Pancreas (tissue), 10 donors: ENCODE data around the gene WAC. TPM values are rescaled to one million over a fixed set of nuclear protein-coding genes. Genes with fewer than 3 reads are reported as not detected.
A peak's percentile ranks its signal among the peaks of the same experiment; 100 is the strongest.

Experiments used
- ATAC-seq, 4 donors: fragments of 200-7000 bp; cut with Tn5 transposase; one replicate each; pipeline versions ENCODE4 v1.8.0 to v1.9.1; 2020; ENCODE audit warnings: mild to moderate bottlenecking in 4 of 4, moderate library complexity in 4 of 4
- DNase-seq, 6 donors: peaks; one replicate each; pipeline ENCODE4 v3.0.0-alpha.2; 2020
- FAIRE-seq: peaks from 2 replicates; lab custom pipeline; 2012; peaks lifted over from hg19 to GRCh38; lab: Jason Lieb, UNC
- H3K27ac ChIP-seq, 4 donors: fragments of 200-600 bp; sonication (generic); 1 replicate in 3 of 4; 2 replicates in 1 of 4; pipeline versions ENCODE4 v1.5.0 to v1.8.0; 2020
- H3K27me3 ChIP-seq, 4 donors: fragments of 200-600 bp; one replicate each; pipeline ENCODE4 v1.8.0; 2021
- H3K36me3 ChIP-seq, 3 donors: fragments of 200-600 bp; sonication (generic) in 1 of 3; one replicate each; pipeline versions ENCODE4 v1.5.0 to v1.8.0; 2020 to 2021
- H3K4me1 ChIP-seq, 3 donors: fragments of 200-600 bp; one replicate each; pipeline ENCODE4 v1.8.0; 2021
- H3K4me3 ChIP-seq, 4 donors: fragments of 200-600 bp; sonication (generic) in 2 of 4; one replicate each; pipeline versions ENCODE4 v1.5.0 to v1.8.0; 2020 to 2021
- H3K9me3 ChIP-seq, 4 donors: fragments of 200-600 bp; one replicate each; pipeline ENCODE4 v1.8.0; 2021
- CTCF ChIP-seq, 4 donors: fragments of 200-600 bp; sonication (generic) in 3 of 4; IDR thresholded peaks; one replicate each; pipeline versions ENCODE4 v1.5.0 to v1.8.0; 2021; ENCODE audit warnings: antibody characterized with exemption in 4 of 4
- WGBS, 2 donors: extraction: QIAGEN DNeasy Blood & Tissue Kit; methylation state at CpG; one replicate each; pipeline ENCODE4 v1.1.7; 2013; 5-methylcytosine and 5-hydroxymethylcytosine counted together
- intact Hi-C, 3 donors: fragments of 100-400 bp; cut with DNase I; formaldehyde crosslinking; loops; one replicate each; pipeline versions ENCODE4 v1.11.1 to v1.14.2; 2022
- polyA plus RNA-seq, 2 donors: library from polyadenylated mRNA; stranded (reverse); fragments of 200-250 nt; gene quantifications; one replicate each; pipeline ENCODE4 v1.2.3, GENCODE V29; 2013
- total RNA-seq, 6 donors: library from RNA; stranded (reverse); fragmentation: NEBNext Ultra II Directional in 4 of 6; extraction: Animal tissue kit (Norgen Biotek cat#: 25700) in 4 of 6; gene quantifications; one replicate each; pipeline versions ENCODE4 v1.2.1 to v1.2.4, GENCODE V29; 2021 to 2023
- donor health status: healthy with polysubstance abuse.
- donor health status: DM: no; HTN: no; CAD: no; lungs with moderate emphysema.
- donor health status: DM: no; HTN: no; CAD: no.
- donor health status: control.
- donor health status: control.
- donor health status: Bipolar disorder and iron deficiency.
- donor health status: DM: yes; HTN: yes; CAD: no.
- donor health status: DM: no; HTN: no; CAD: no.
- donor health status: DM: no; HTN: no; CAD: no.
- donor health status: DM: yes; HTN: yes; CAD: no.

WAC gene
- total and polyA plus RNA-seq, 8 donors, result 17.4 to 70.5 (median 43.6) TPM

DNA sequence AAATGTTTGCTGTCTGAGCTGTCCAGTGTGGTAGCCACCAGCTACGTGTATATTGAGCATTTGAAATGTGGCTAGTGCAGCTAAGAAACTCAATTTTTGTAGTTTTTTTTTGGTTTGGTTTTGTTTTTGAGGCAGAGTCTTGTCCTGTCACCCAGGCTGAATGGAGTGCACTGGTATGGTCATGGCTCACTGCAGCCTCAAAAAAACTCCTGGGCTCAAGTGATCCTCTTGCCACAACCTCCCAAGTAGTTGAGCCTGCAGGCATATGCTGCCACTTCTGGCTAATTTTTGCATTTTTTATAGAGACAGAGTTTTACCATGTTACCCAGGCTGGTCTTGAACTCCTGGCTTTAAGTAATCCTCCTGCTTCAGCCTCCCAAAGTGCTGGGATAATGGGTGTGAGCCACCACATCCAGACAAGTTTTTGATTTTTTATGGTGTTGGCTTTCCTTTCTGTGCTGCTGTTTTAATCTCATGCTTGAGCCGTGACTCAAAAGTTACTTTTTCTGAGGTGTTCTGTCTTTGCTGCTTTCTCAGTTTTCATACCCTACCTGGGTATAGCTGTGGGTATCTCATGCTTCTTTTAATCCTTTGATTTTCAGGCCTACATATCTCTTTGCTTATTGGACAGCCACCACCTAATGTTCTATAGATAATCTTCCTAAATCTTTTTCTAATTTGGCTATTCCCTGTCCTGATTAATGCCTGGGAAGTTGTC, 16.0 kb downstream of the WAC start:
- Histone ChIP-seq H3K9me3 (no peaks in the 10 kb centered on the region), H3K36me3 (no peaks in the 10 kb centered on the region), H3K27me3 (no peaks in the 10 kb centered on the region), H3K4me1 (peaks cover 24 to 40% (median 29%) of the 10 kb centered on the region in 3 donors), H3K4me3 (no peak overlapping the region), H3K27ac (no peak overlapping the region)
- DNase-seq (no peak), ATAC-seq (no peak), FAIRE-seq (no peak)
- TF ChIP-seq CTCF (IDR thresholded peaks at IDR 0.05), result no peak
- intact Hi-C loops, result loop anchor here in 1 of 3 donors (10.0 kb wide), 1 partner anchor 46 kb away; no protein-coding TSS in a partner anchor
- 88 to 89% methylated on average over 2 of the region's 2 CpGs for WGBS, 2 donors

GRCh38 chr10:28551086-28551485, 18.2 kb downstream of the WAC start:
- Histone ChIP-seq H3K27me3 (no peaks in the 10 kb centered on the region), H3K4me3 (no peak overlapping the region), H3K36me3 (no peaks in the 10 kb centered on the region), H3K4me1 (peaks cover 24 to 45% (median 36%) of the 10 kb centered on the region in 3 donors), H3K27ac (no peak overlapping the region), H3K9me3 (no peaks in the 10 kb centered on the region)
- intact Hi-C loops, result no loop called here
- 57 to 61% methylated on average over 3 of the region's 3 CpGs for WGBS, 2 donors
- FAIRE-seq (no peak), DNase-seq (no peak), ATAC-seq (no peak)
- no peak for TF ChIP-seq CTCF (IDR thresholded peaks at IDR 0.05)

DNA sequence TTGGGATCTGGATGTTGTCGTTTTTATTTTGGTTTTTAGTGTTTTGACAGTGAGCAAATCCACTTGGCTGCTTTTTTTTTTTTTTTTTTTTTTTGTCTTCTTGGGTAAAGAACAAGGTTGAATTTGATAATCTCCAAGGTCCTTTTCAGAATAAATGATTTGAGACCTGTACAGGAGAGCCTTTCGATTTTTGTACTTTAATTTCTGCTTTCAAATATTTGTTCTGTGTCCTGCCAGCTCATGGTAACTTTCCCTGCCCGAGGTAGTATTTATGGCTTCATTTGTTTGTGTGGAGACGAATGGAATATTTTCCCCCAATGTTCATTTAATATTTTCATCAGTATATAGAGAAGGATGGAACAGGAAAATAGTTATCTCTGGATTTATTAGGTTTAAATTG, 19.9 kb downstream of the WAC start:
- no peaks in the 10 kb centered on the region for H3K9me3 ChIP-seq
- H3K27me3 ChIP-seq, result no peaks in the 10 kb centered on the region
- H3K36me3 ChIP-seq, result no peaks in the 10 kb centered on the region
- DNase-seq (no peak), ATAC-seq (peak in 2 of 4 donors; percentile 48 to 53), FAIRE-seq (no peak)
- H3K4me1 ChIP-seq, result peaks cover 24 to 47% (median 40%) of the 10 kb centered on the region in 3 donors
- intact Hi-C loops, result no loop called here
- WGBS, 2 donors, result 12 to 16% methylated on average over 4 of the region's 4 CpGs
- no peak overlapping the region for H3K4me3 ChIP-seq
- H3K27ac ChIP-seq, result no peak overlapping the region
- TF ChIP-seq CTCF (IDR thresholded peaks at IDR 0.05), result no peak

- no peaks in the 10 kb centered on the region for H3K9me3 ChIP-seq
- no peak for FAIRE-seq
- peaks cover 26 to 56% (median 49%) of the 10 kb centered on the region in 3 donors for H3K4me1 ChIP-seq
- H3K36me3 ChIP-seq, result no peaks in the 10 kb centered on the region
- H3K27ac ChIP-seq, result no peak overlapping the region
- 96 to 98% methylated on average over 6 of the region's 6 CpGs for WGBS, 2 donors
- ATAC-seq, result no peak
- intact Hi-C loops, result no loop called here
- DNase-seq, result no peak
- no peak overlapping the region for H3K4me3 ChIP-seq
- no peak for TF ChIP-seq CTCF (IDR thresholded peaks at IDR 0.05)
- no peaks in the 10 kb centered on the region for H3K27me3 ChIP-seq
Measured at GRCh38 chr10:28554009-28554408, 21.1 kb downstream of the WAC start.

GRCh38 chr10:28554952-28555351, 22.0 kb downstream of the WAC start:
- no peaks in the 10 kb centered on the region for H3K27me3 ChIP-seq
- DNase-seq (no peak), FAIRE-seq (no peak), ATAC-seq (no peak)
- no peaks in the 10 kb centered on the region for H3K9me3 ChIP-seq
- H3K27ac ChIP-seq, result no peak overlapping the region
- TF ChIP-seq CTCF (IDR thresholded peaks at IDR 0.05), result no peak
- no peaks in the 10 kb centered on the region for H3K36me3 ChIP-seq
- H3K4me1 ChIP-seq, result peaks cover 21 to 49% (median 45%) of the 10 kb centered on the region in 3 donors
- H3K4me3 ChIP-seq, result no peak overlapping the region
- intact Hi-C loops, result no loop called here
- WGBS, 2 donors, result 54 to 57% methylated on average over 3 of the region's 3 CpGs
